HG03571 (cell line): ENCODE data around the gene ST6GAL2.

Source experiments
- ATAC-seq: cut with Tn5 transposase; IDR thresholded peaks from one replicate; pipeline ENCODE4 v1.9.1; 2021; ENCODE audit not compliant: unreplicated experiment

The ST6GAL2 gene

GRCh38 chr2:106830191-106830590 is 55.8 kb downstream of the ST6GAL2 start:
- no peak for ATAC-seq

GRCh38 chr2:106828119-106828518 is 57.8 kb downstream of the ST6GAL2 start:
- no peak for ATAC-seq

- no peak for ATAC-seq
Measured at GRCh38 chr2:106827158-106827557, 58.8 kb downstream of the ST6GAL2 start.

GRCh38 chr2:106825161-106825560 is 60.8 kb downstream of the ST6GAL2 start:
- ATAC-seq = no peak

GRCh38 chr2:106816974-106817373 is 69.0 kb downstream of the ST6GAL2 start:
- no peak for ATAC-seq

- no peak for ATAC-seq
Measured at GRCh38 chr2:106812841-106813240, 73.1 kb downstream of the ST6GAL2 start.

GRCh38 chr2:106812383-106812782 is 73.6 kb downstream of the ST6GAL2 start:
- no peak for ATAC-seq

- ATAC-seq = no peak
Measured at GRCh38 chr2:106805716-106806115, 80.3 kb downstream of the ST6GAL2 start.

- no peak for ATAC-seq
Measured at GRCh38 chr2:106804161-106804560, 81.8 kb downstream of the ST6GAL2 start.

GRCh38 chr2:106800976-106801655 is 84.9 kb downstream of the ST6GAL2 start:
- no peak for ATAC-seq

- no peak for ATAC-seq
Measured at GRCh38 chr2:106800180-106800579, 85.8 kb downstream of the ST6GAL2 start.

- no peak for ATAC-seq
Measured at GRCh38 chr2:106798826-106799552, 87.0 kb downstream of the ST6GAL2 start.

- no peak for ATAC-seq
Measured at GRCh38 chr2:106797494-106797893, 88.5 kb downstream of the ST6GAL2 start.

- ATAC-seq = no peak
Measured at GRCh38 chr2:106792671-106793070, 93.3 kb downstream of the ST6GAL2 start.

- ATAC-seq = no peak
Measured at GRCh38 chr2:106789185-106789584, 96.8 kb downstream of the ST6GAL2 start.

GRCh38 chr2:106782681-106783080 is 103.3 kb downstream of the ST6GAL2 start:
- ATAC-seq = no peak

- no peak for ATAC-seq
Measured at GRCh38 chr2:106781196-106781595, 104.8 kb downstream of the ST6GAL2 start.

GRCh38 chr2:106771811-106772210 is 114.2 kb downstream of the ST6GAL2 start:
- no peak for ATAC-seq

- no peak for ATAC-seq
Measured at GRCh38 chr2:106770986-106771385, 115.0 kb downstream of the ST6GAL2 start.

GRCh38 chr2:106764614-106765013 is 121.4 kb downstream of the ST6GAL2 start:
- no peak for ATAC-seq

GRCh38 chr2:106759966-106760365 is 126.0 kb downstream of the ST6GAL2 start:
- ATAC-seq = no peak

GRCh38 chr2:106758901-106759497 is 127.0 kb downstream of the ST6GAL2 start:
- ATAC-seq = no peak
